Pons (tissue), 1 donor: ENCODE results near the gene RNASE3.
"Not testable (repeated sequence)": the region's sequence is repeated elsewhere in the genome, so short reads cannot be mapped to it uniquely, and the experiment has no call there.

Source experiments
- DNase-seq: peaks from one replicate; pipeline ENCODE4 v3.0.0-alpha.2; 2016; ENCODE audit warnings: low spot score

The RNASE3 gene

GRCh38 chr14:20891126-20891825 is at the start of gene RNASE3:
Gene RNASE3 (plus strand): TSS chr14:20891385. CDS start chr14:20891687, 302 bp downstream.
- DNase-seq: not testable (repeated sequence)

- DNase-seq: peak; percentile 68
Observed at GRCh38 chr14:20846560-20846959, 44.6 kb upstream of the RNASE3 start.

- DNase-seq: peak; percentile 43
Observed at GRCh38 chr14:20848316-20848954, 42.8 kb upstream of the RNASE3 start.

- DNase-seq: peak; percentile 71
Observed at GRCh38 chr14:20848955-20849570, 42.1 kb upstream of the RNASE3 start.

GRCh38 chr14:20853042-20853441 is 38.1 kb upstream of the RNASE3 start:
- no peak for DNase-seq

GRCh38 chr14:20855652-20856291 is 35.4 kb upstream of the RNASE3 start:
- peak; percentile 93 for DNase-seq

- DNase-seq: no peak
Observed at GRCh38 chr14:20857207-20857606, 34.0 kb upstream of the RNASE3 start.

GRCh38 chr14:20857630-20858261 is 33.4 kb upstream of the RNASE3 start:
- peak; percentile 77 for DNase-seq

GRCh38 chr14:20866194-20866593 is 25.0 kb upstream of the RNASE3 start:
- no peak for DNase-seq

GRCh38 chr14:20866963-20867362 is 24.2 kb upstream of the RNASE3 start:
- DNase-seq: peak; percentile 24

GRCh38 chr14:20873370-20874177 is 17.6 kb upstream of the RNASE3 start:
- peak; percentile 72 for DNase-seq

GRCh38 chr14:20877016-20877415 is 14.2 kb upstream of the RNASE3 start:
- no peak for DNase-seq

GRCh38 chr14:20878695-20879094 is 12.5 kb upstream of the RNASE3 start:
- no peak for DNase-seq

GRCh38 chr14:20881229-20881628 is 10.0 kb upstream of the RNASE3 start:
- peak; percentile 34 for DNase-seq

- DNase-seq: not testable (repeated sequence)
Observed at GRCh38 chr14:20882787-20883186, 8.4 kb upstream of the RNASE3 start.

GRCh38 chr14:20888411-20888810 is 2.8 kb upstream of the RNASE3 start:
- not testable (repeated sequence) for DNase-seq

GRCh38 chr14:20895322-20895721 is 4.1 kb downstream of the RNASE3 start:
- not testable (repeated sequence) for DNase-seq

GRCh38 chr14:20904393-20905029 is 13.3 kb downstream of the RNASE3 start:
- DNase-seq: no peak

- DNase-seq: no peak
Observed at GRCh38 chr14:20905676-20906075, 14.5 kb downstream of the RNASE3 start.

- no peak for DNase-seq
Observed at GRCh38 chr14:20907214-20907613, 16.0 kb downstream of the RNASE3 start.

GRCh38 chr14:20910822-20911221 is 19.6 kb downstream of the RNASE3 start:
- DNase-seq: not testable (repeated sequence)
